ENCODE measurements around the gene ADAMTS17. TPM values are rescaled to one million over a fixed set of nuclear protein-coding genes. Genes with fewer than 3 reads are reported as not detected.

Gene ADAMTS17
- total and polyA plus RNA-seq, 3 experiments from 2014 or later, result 1.2 to 2.3 (median 1.9) TPM

- POLR2A ChIA-PET, result no interaction called here
Observed at GRCh38 chr15:99944131-99944530, 397.6 kb downstream of the ADAMTS17 start.

GRCh38 chr15:99943466-99943865 lies 398.3 kb downstream of the ADAMTS17 start:
- H3K4me1 ChIP-seq (ENCODE audit: insufficient read depth, low read length), result no peaks in the 10 kb centered on the region
- H3K4me1 Mint-ChIP-seq, result no peaks in the 10 kb centered on the region
- no peak overlapping the region for H3K27ac ChIP-seq (ENCODE audit: low read depth, low read length)
- H3K36me3 Mint-ChIP-seq, result peaks cover 0 to 37% (median 7%) of the 10 kb centered on the region in 3 donors
- no peak overlapping the region for H3K4me3 Mint-ChIP-seq
- H3K36me3 ChIP-seq (ENCODE audit: insufficient read depth, low read length), result no peaks in the 10 kb centered on the region
- H3K9me3 Mint-ChIP-seq, result peaks cover 31 to 56% (median 48%) of the 10 kb centered on the region in 5 donors
- ChIA-PET POLR2A (no interaction called here), CTCF (no interaction called here)
- H3K4me3 ChIP-seq (ENCODE audit: low read length), result no peak overlapping the region
- peaks cover 18% of the 10 kb centered on the region for H3K9me3 ChIP-seq (ENCODE audit: low read length)
- no peak for DNase-seq
- no peak overlapping the region for H3K27ac Mint-ChIP-seq
- no peaks in the 10 kb centered on the region for H3K27me3 ChIP-seq (ENCODE audit: insufficient read depth, low read length, poor library complexity, severe bottlenecking)
- H3K27me3 Mint-ChIP-seq, result peaks cover 20 to 23% of the 10 kb centered on the region in 2 donors

More at GRCh38 chr15:99944131-99944530, 397.6 kb downstream of the ADAMTS17 start:
- Mint-ChIP-seq H3K9me3 (peaks cover 33 to 52% (median 44%) of the 10 kb centered on the region in 5 donors), H3K4me1 (no peaks in the 10 kb centered on the region), H3K36me3 (peaks cover 0 to 39% (median 7%) of the 10 kb centered on the region in 3 donors), H3K27me3 (peaks cover 16 to 29% of the 10 kb centered on the region in 2 donors), H3K4me3 (no peak overlapping the region), H3K27ac (no peak overlapping the region)
- Histone ChIP-seq H3K4me3 (ENCODE audit: low read length) (no peak overlapping the region), H3K36me3 (ENCODE audit: insufficient read depth, low read length) (no peaks in the 10 kb centered on the region), H3K27ac (ENCODE audit: low read depth, low read length) (no peak overlapping the region), H3K4me1 (ENCODE audit: insufficient read depth, low read length) (no peaks in the 10 kb centered on the region), H3K9me3 (ENCODE audit: low read length) (peaks cover 18% of the 10 kb centered on the region), H3K27me3 (ENCODE audit: insufficient read depth, low read length, poor library complexity, severe bottlenecking) (no peaks in the 10 kb centered on the region)
- no peak for DNase-seq
- CTCF ChIA-PET, result interaction anchor here (0.9 kb wide), 1 partner anchor 9 kb away, joined by 3 read pairs; no protein-coding TSS in a partner anchor

DNA sequence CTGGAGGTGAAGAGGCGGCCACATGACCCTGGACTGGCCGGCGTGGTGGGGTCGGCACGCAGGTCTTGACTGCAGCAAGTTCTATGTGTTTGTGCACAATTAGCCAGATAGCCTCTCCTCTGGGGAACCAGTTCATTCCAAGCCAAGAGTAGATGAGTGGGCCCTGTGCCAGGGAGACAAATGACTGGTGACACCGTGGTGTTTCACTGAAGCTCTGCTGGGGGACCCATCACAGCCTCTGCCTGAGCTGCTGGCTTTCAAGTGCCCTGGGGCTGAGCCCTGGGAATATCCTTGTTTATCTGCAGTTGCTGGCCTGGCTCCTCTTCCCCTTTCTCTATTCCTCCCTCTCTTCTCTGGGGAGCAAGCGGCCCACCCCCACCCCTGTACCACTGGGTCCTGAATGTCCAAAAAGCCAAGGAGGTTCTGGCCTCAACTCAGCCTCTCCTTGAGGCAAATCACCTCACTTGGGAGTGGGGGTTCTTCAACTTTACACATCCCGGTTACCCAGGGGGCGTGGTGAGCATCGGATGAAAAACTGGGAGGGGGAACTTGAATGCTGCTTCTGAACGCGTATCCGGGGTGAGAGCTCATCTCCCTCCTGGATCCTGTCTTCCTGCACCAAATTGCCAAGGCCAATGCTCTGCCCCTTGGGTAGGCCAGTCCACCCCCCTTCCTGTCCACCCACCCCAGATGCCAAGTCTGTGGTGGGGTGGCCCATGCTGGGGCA lies 408.9 kb downstream of the ADAMTS17 start:
- Mint-ChIP-seq H3K27me3 (peaks cover 1 to 13% of the 10 kb centered on the region in 2 donors), H3K4me3 (no peak overlapping the region), H3K27ac (no peak overlapping the region), H3K4me1 (peaks cover 5 to 15% (median 14%) of the 10 kb centered on the region in 3 donors), H3K9me3 (peaks cover 0 to 2% (median 0%) of the 10 kb centered on the region in 5 donors), H3K36me3 (no peaks in the 10 kb centered on the region)
- no peak for DNase-seq
- Histone ChIP-seq H3K36me3 (ENCODE audit: insufficient read depth, low read length) (no peaks in the 10 kb centered on the region), H3K27ac (ENCODE audit: low read depth, low read length) (no peak overlapping the region), H3K4me1 (ENCODE audit: insufficient read depth, low read length) (peaks cover 11% of the 10 kb centered on the region), H3K4me3 (ENCODE audit: low read length) (no peak overlapping the region), H3K9me3 (ENCODE audit: low read length) (no peaks in the 10 kb centered on the region), H3K27me3 (ENCODE audit: insufficient read depth, low read length, poor library complexity, severe bottlenecking) (no peaks in the 10 kb centered on the region)
- ChIA-PET CTCF (interaction anchor here (1.9 to 5.6 kb wide), 2 partner anchors 405 to 416 kb away, joined by 4 to 75 read pairs; no protein-coding TSS in a partner anchor), POLR2A (no interaction called here)

DNA sequence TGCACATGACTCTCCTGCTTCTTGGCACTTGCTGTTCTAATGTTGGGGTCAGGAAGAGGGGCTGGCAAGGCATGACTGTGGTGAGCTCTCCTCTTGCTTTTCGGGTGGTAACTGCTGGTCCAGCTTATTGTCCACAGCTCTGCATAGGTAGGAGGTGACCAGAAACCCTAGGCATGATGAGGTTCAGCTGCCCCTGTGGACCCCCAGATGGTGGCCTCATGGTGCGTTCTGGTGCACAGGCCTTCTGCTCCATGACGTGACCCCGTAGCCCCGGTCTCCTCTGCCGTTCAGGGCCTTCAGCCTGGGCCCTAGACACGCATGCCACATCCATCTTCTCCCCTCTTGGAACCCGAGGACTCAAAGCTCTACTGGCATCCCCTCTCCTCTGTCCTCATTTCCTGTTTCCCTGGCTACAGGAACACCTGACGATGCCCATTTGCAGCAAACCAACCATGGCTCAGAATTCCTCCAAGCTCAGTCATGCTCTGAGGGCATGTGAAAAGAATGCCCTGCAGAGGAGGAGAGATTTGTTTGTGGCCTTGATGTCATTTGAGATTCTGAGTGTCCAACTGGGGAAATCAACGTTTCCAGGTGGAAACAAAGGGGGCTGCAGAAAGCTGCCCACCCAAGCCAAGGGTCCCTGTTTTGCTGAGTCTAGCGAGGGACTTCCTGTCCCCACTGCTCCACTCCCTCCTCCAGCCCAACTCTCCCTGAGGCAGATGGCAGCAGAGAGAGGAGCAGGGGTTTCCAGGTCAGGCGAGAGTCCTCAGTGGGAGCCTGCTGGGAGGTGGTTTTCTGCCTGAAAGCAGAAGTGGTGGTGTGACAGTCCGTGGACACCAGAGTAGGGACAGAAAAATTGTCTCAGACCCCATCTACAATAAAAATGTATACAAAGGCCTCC lies 409.8 kb downstream of the ADAMTS17 start:
- DNase-seq, result no peak
- H3K4me3 Mint-ChIP-seq, result no peak overlapping the region
- CTCF ChIA-PET, result interaction anchor here (1.0 to 5.6 kb wide), 3 partner anchors 406 to 418 kb away, joined by 4 to 75 read pairs (median 6); no protein-coding TSS in a partner anchor
- H3K9me3 Mint-ChIP-seq, result peaks cover 0 to 2% (median 0%) of the 10 kb centered on the region in 5 donors
- H3K27me3 Mint-ChIP-seq, result peaks cover 1 to 11% of the 10 kb centered on the region in 2 donors
- Histone ChIP-seq H3K9me3 (ENCODE audit: low read length) (no peaks in the 10 kb centered on the region), H3K4me1 (ENCODE audit: insufficient read depth, low read length) (peaks cover 11% of the 10 kb centered on the region), H3K4me3 (ENCODE audit: low read length) (no peak overlapping the region), H3K27me3 (ENCODE audit: insufficient read depth, low read length, poor library complexity, severe bottlenecking) (no peaks in the 10 kb centered on the region), H3K27ac (ENCODE audit: low read depth, low read length) (no peak overlapping the region), H3K36me3 (ENCODE audit: insufficient read depth, low read length) (no peaks in the 10 kb centered on the region)
- peaks cover 5 to 15% (median 14%) of the 10 kb centered on the region in 3 donors for H3K4me1 Mint-ChIP-seq
- no peak overlapping the region for H3K27ac Mint-ChIP-seq
- POLR2A ChIA-PET, result no interaction called here
- no peaks in the 10 kb centered on the region for H3K36me3 Mint-ChIP-seq

GRCh38 chr15:99930696-99931095 lies 411.1 kb downstream of the ADAMTS17 start:
- no peak for DNase-seq
- Mint-ChIP-seq H3K36me3 (no peaks in the 10 kb centered on the region), H3K4me3 (peak overlapping the region in 2 of 7 donors; percentile 45 to 60), H3K27me3 (peaks cover 1 to 8% of the 10 kb centered on the region in 2 donors), H3K27ac (peak overlapping the region in 2 of 8 donors; percentile 4 to 47), H3K9me3 (no peaks in the 10 kb centered on the region), H3K4me1 (peaks cover 9 to 19% (median 18%) of the 10 kb centered on the region in 3 donors)
- Histone ChIP-seq H3K4me1 (ENCODE audit: insufficient read depth, low read length) (peaks cover 15% of the 10 kb centered on the region), H3K36me3 (ENCODE audit: insufficient read depth, low read length) (no peaks in the 10 kb centered on the region), H3K4me3 (ENCODE audit: low read length) (no peak overlapping the region), H3K9me3 (ENCODE audit: low read length) (no peaks in the 10 kb centered on the region), H3K27ac (ENCODE audit: low read depth, low read length) (no peak overlapping the region), H3K27me3 (ENCODE audit: insufficient read depth, low read length, poor library complexity, severe bottlenecking) (no peaks in the 10 kb centered on the region)
- ChIA-PET CTCF (interaction anchor here (2.7 to 5.6 kb wide), 2 partner anchors 408 to 420 kb away, joined by 22 to 75 read pairs; no protein-coding TSS in a partner anchor), POLR2A (no interaction called here)

- H3K27me3 ChIP-seq (ENCODE audit: insufficient read depth, low read length, poor library complexity, severe bottlenecking), result no peaks in the 10 kb centered on the region
- peak overlapping the region in 6 of 7 donors; percentile 9 to 91 (median 56) for H3K4me3 Mint-ChIP-seq
- DNase-seq, result peak in 1 of 5 donors; percentile 52
- H3K36me3 Mint-ChIP-seq, result no peaks in the 10 kb centered on the region
- H3K36me3 ChIP-seq (ENCODE audit: insufficient read depth, low read length), result no peaks in the 10 kb centered on the region
- H3K27ac Mint-ChIP-seq, result peak overlapping the region in 5 of 8 donors; percentile 51 to 96 (median 87)
- peaks cover 0 to 2% of the 10 kb centered on the region in 2 donors for H3K27me3 Mint-ChIP-seq
- no peaks in the 10 kb centered on the region for H3K9me3 ChIP-seq (ENCODE audit: low read length)
- POLR2A ChIA-PET, result interaction anchor here (0.8 kb wide), 1 partner anchor 412 kb away, joined by 4 read pairs; no protein-coding TSS in a partner anchor
- peaks cover 12 to 24% (median 22%) of the 10 kb centered on the region in 3 donors for H3K4me1 Mint-ChIP-seq
- H3K27ac ChIP-seq (ENCODE audit: low read depth, low read length), result no peak overlapping the region
- CTCF ChIA-PET, result interaction anchor here (1.0 to 5.6 kb wide), 13 partner anchors 9 to 1079 kb away, joined by 3 to 75 read pairs (median 6); partner anchors contain the start of gene ADAMTS17
- H3K4me3 ChIP-seq (ENCODE audit: low read length), result no peak overlapping the region
- no peaks in the 10 kb centered on the region for H3K9me3 Mint-ChIP-seq
- H3K4me1 ChIP-seq (ENCODE audit: insufficient read depth, low read length), result peaks cover 17% of the 10 kb centered on the region
Observed at GRCh38 chr15:99929266-99929665, 412.5 kb downstream of the ADAMTS17 start.

DNA sequence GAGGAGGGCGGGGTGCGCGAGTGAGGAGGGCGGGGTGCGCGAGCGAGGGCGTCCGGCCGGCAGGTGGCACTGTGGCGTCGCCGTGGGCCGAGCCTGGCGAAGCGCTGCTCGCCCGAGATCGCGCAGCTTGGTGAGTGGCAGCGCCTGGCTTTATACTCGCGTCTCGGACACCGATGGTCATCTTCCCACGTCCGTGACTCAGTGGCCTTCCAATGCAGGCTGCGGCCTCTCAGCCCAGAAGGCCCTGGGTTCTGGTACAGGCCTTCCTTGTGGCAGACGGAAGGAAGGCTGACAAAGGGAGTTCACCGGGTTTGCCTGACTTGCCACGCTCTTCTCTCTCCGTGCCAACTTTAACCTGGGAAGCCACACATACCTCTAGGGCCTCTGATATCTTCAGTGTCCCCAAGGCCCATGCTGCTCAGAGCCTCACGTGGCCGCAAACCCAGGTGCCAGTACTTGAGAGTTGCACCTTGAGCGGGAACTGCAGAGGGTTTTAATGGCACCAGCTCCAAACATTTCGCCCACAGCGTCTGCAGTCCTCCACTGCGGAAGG lies 413.3 kb downstream of the ADAMTS17 start:
- Histone ChIP-seq H3K9me3 (ENCODE audit: low read length) (no peaks in the 10 kb centered on the region), H3K36me3 (ENCODE audit: insufficient read depth, low read length) (no peaks in the 10 kb centered on the region), H3K4me3 (ENCODE audit: low read length) (peak overlapping the region; percentile 59), H3K4me1 (ENCODE audit: insufficient read depth, low read length) (peaks cover 17% of the 10 kb centered on the region), H3K27ac (ENCODE audit: low read depth, low read length) (peak overlapping the region; percentile 46), H3K27me3 (ENCODE audit: insufficient read depth, low read length, poor library complexity, severe bottlenecking) (no peaks in the 10 kb centered on the region)
- Mint-ChIP-seq H3K27me3 (peaks cover 4 to 5% of the 10 kb centered on the region in 2 donors), H3K36me3 (no peaks in the 10 kb centered on the region), H3K4me1 (peaks cover 12 to 24% (median 22%) of the 10 kb centered on the region in 3 donors), H3K27ac (peak overlapping the region; percentile 70 to 96 (median 92)), H3K9me3 (no peaks in the 10 kb centered on the region), H3K4me3 (peak overlapping the region; percentile 85 to 92 (median 89))
- peak; percentile 84 to 90 (median 88) for DNase-seq
- POLR2A ChIA-PET, result interaction anchor here (0.8 to 1.0 kb wide), 2 partner anchors 411 to 412 kb away, joined by 4 to 7 read pairs; no protein-coding TSS in a partner anchor
- CTCF ChIA-PET, result interaction anchor here (0.6 to 5.6 kb wide), 17 partner anchors 8 to 1080 kb away, joined by 3 to 75 read pairs (median 5); partner anchors contain the start of gene ADAMTS17
